H9 (cell line): ENCODE measurements around the gene OR2A12. TPM values are rescaled to one million over a fixed set of nuclear protein-coding genes. Genes with fewer than 3 reads are reported as not detected.

ENCODE experiments used
- DNase-seq: peaks from one replicate; pipeline ENCODE4 v3.0.0-alpha.2; 2017
- H2AFZ ChIP-seq: one replicate; pipeline ENCODE4 v1.6.1; 2013; ENCODE audit warnings: mild to moderate bottlenecking, low read length, control low read depth, moderate library complexity
- H2AK5ac ChIP-seq: 2 replicates; pipeline ENCODE4 v1.6.1; 2013; ENCODE audit warnings: low read length, control low read depth, mixed read lengths; ENCODE audit not compliant: insufficient read length
- H2BK120ac ChIP-seq: one replicate; pipeline ENCODE4 v1.6.1; 2013; ENCODE audit warnings: low read depth, mild to moderate bottlenecking, low read length, control low read depth, inconsistent platforms; ENCODE audit not compliant: poor library complexity, severe bottlenecking
- H2BK12ac ChIP-seq: 2 replicates; pipeline ENCODE4 v1.6.1; 2013; ENCODE audit warnings: low read length, control low read depth, mixed read lengths, low read depth; ENCODE audit not compliant: insufficient read length
- H2BK15ac ChIP-seq: 2 replicates; pipeline ENCODE4 v1.6.1; 2013; ENCODE audit warnings: low read depth, low read length, control low read depth
- H2BK20ac ChIP-seq: one replicate; pipeline ENCODE4 v1.6.1; 2013; ENCODE audit warnings: low read depth, mild to moderate bottlenecking, low read length, control low read depth, inconsistent platforms; ENCODE audit not compliant: poor library complexity, severe bottlenecking
- H2BK5ac ChIP-seq: 2 replicates; pipeline ENCODE4 v1.6.1; 2013; ENCODE audit warnings: low read length, control low read depth, mixed read lengths; ENCODE audit not compliant: insufficient read length
- H3K14ac ChIP-seq: 2 replicates; pipeline ENCODE4 v1.6.1; 2013; ENCODE audit warnings: low read length, control low read depth; ENCODE audit not compliant: insufficient read depth
- H3K18ac ChIP-seq: 2 replicates; pipeline ENCODE4 v1.6.1; 2013; ENCODE audit warnings: low read depth, mild to moderate bottlenecking, mixed read lengths, low read length, control low read depth; ENCODE audit not compliant: insufficient read length
- H3K23ac ChIP-seq: 2 replicates; pipeline ENCODE4 v1.6.1; 2013; ENCODE audit warnings: low read length, control low read depth, mixed read lengths, low read depth; ENCODE audit not compliant: insufficient read length
- H3K23me2 ChIP-seq: 2 replicates; pipeline ENCODE4 v1.6.1; 2013; ENCODE audit warnings: low read depth, mild to moderate bottlenecking, mixed read lengths, low read length, control low read depth; ENCODE audit not compliant: insufficient read length, poor library complexity, severe bottlenecking
- H3K27ac ChIP-seq: 2 replicates; pipeline ENCODE4 v1.5.1; 2013; ENCODE audit warnings: low read length, control low read depth, mixed read lengths, low read depth; ENCODE audit not compliant: insufficient read length
- H3K27me3 ChIP-seq: 2 replicates; pipeline ENCODE4 v1.6.1; 2013; ENCODE audit warnings: low read length, control low read depth, inconsistent platforms; ENCODE audit not compliant: insufficient read depth
- H3K4ac ChIP-seq: 2 replicates; pipeline ENCODE4 v1.6.1; 2013; ENCODE audit warnings: low read depth, mild to moderate bottlenecking, control low read depth, inconsistent platforms, low read length, moderate library complexity
- H3K4me1 ChIP-seq: 2 replicates; pipeline ENCODE4 v1.6.1; 2013; ENCODE audit warnings: low read length, control low read depth, inconsistent platforms; ENCODE audit not compliant: insufficient read depth
- H3K4me2 ChIP-seq: 2 replicates; pipeline ENCODE4 v1.6.1; 2013; ENCODE audit warnings: low read length, control low read depth, mixed read lengths; ENCODE audit not compliant: insufficient read length, insufficient read depth
- H3K56ac ChIP-seq: 2 replicates; pipeline ENCODE4 v1.6.1; 2013; ENCODE audit warnings: low read depth, mild to moderate bottlenecking, mixed read lengths, low read length, control low read depth; ENCODE audit not compliant: insufficient read length
- H3K79me1 ChIP-seq: 2 replicates; pipeline ENCODE4 v1.6.1; 2013; ENCODE audit warnings: low read depth, mild to moderate bottlenecking, moderate library complexity, low read length, control low read depth, inconsistent platforms; ENCODE audit not compliant: insufficient read depth, poor library complexity, severe bottlenecking
- H3K79me2 ChIP-seq: 2 replicates; pipeline ENCODE4 v1.6.1; 2013; ENCODE audit warnings: low read length, control low read depth, inconsistent platforms; ENCODE audit not compliant: insufficient read depth
- H3K9ac ChIP-seq: 2 replicates; pipeline ENCODE4 v1.6.1; 2013; ENCODE audit warnings: low read length, control low read depth, mixed read lengths; ENCODE audit not compliant: insufficient read length; ENCODE audit errors: extremely low read depth
- H3K9me3 ChIP-seq: one replicate; pipeline ENCODE4 v1.6.1; 2013; ENCODE audit warnings: low read depth, low read length, inconsistent platforms; ENCODE audit not compliant: control insufficient read depth
- H3T11ph ChIP-seq: one replicate; pipeline ENCODE4 v1.6.1; 2013; ENCODE audit warnings: mild to moderate bottlenecking, low read length, control low read depth, inconsistent platforms
- H4K20me1 ChIP-seq: one replicate; pipeline ENCODE4 v1.6.1; 2013; ENCODE audit not compliant: control insufficient read depth, insufficient read length, insufficient read depth
- H4K5ac ChIP-seq: 2 replicates; pipeline ENCODE4 v1.6.1; 2013; ENCODE audit warnings: low read depth, mild to moderate bottlenecking, mixed read lengths, low read length, control low read depth; ENCODE audit not compliant: insufficient read length
- H4K8ac ChIP-seq: replicated peaks from 2 replicates; pipeline ENCODE4 v1.6.1; 2013; ENCODE audit warnings: low read length, control low read depth, mixed read lengths, low read depth; ENCODE audit not compliant: insufficient read length
- H4K91ac ChIP-seq: 2 replicates; pipeline ENCODE4 v1.6.1; 2013; ENCODE audit warnings: low read depth, mild to moderate bottlenecking, moderate library complexity, mixed read lengths, low read length, control low read depth; ENCODE audit not compliant: insufficient read length
- H3K27ac Mint-ChIP-seq, 3 experiments: 2 replicates in 2 of 3; 3 replicates in 1 of 3; pipeline ENCODE4 v1.8.0; 2020 to 2021; ENCODE audit warnings: mixed read lengths in 3 of 3, mild to moderate bottlenecking in 1 of 3, moderate library complexity in 1 of 3
- H3K27me3 Mint-ChIP-seq: 2 replicates; pipeline ENCODE4 v1.8.0; 2021; ENCODE audit warnings: low read depth, mild to moderate bottlenecking, moderate library complexity, mixed read lengths
- H3K36me3 Mint-ChIP-seq, 3 experiments: 2 replicates in 2 of 3; 3 replicates in 1 of 3; pipeline ENCODE4 v1.8.0; 2020 to 2021; ENCODE audit warnings: low read depth in 3 of 3, mixed read lengths in 3 of 3; ENCODE audit not compliant: insufficient read depth in 1 of 3
- H3K4me1 Mint-ChIP-seq, 2 experiments: 2 replicates each; pipeline ENCODE4 v1.8.0; 2020; ENCODE audit warnings: mixed read lengths in 2 of 2
- H3K4me3 Mint-ChIP-seq, 2 experiments: 2 replicates in 1 of 2; 3 replicates in 1 of 2; pipeline ENCODE4 v1.8.0; 2020 to 2021; ENCODE audit warnings: mild to moderate bottlenecking in 2 of 2, mixed read lengths in 2 of 2, moderate library complexity in 1 of 2
- H3K9me3 Mint-ChIP-seq, 2 experiments: 2 replicates in 1 of 2; 3 replicates in 1 of 2; pipeline ENCODE4 v1.8.0; 2020; ENCODE audit warnings: mild to moderate bottlenecking in 2 of 2, mixed read lengths in 2 of 2, moderate library complexity in 1 of 2
- CTCF ChIP-seq: fragments of 200-600 bp; sonication (generic); conservative IDR thresholded peaks from 3 replicates; pipeline ENCODE4 v1.8.0; 2021; ENCODE audit warnings: antibody characterized with exemption, mild to moderate bottlenecking
- WGBS: extraction: QIAGEN DNeasy Blood & Tissue Kit; methylation state at CpG from one replicate; pipeline ENCODE4 v1.1.7; 2013; ENCODE audit warnings: missing lambda C conversion rate, low lambda C conversion rate, mixed read lengths; ENCODE audit not compliant: insufficient read length; ENCODE audit errors: extremely low coverage; 5-methylcytosine and 5-hydroxymethylcytosine counted together
- total RNA-seq: library from RNA; stranded (reverse); gene quantifications from 2 replicates; pipeline ENCODE4 v1.2.1, GENCODE V29; 2021

OR2A12 gene
- total RNA-seq, 1 experiment from 2014 or later, result not detected

GRCh38 chr7:144109283-144109682 is 23.2 kb downstream of the OR2A12 start, which contains the start of gene OR2A2:
Gene OR2A2 (plus strand): TSS chr7:144109583. CDS start chr7:144109583, 0 bp downstream.
- no peak within 1 kb of the TSS for H4K91ac ChIP-seq
- H2BK5ac ChIP-seq, result no peak within 1 kb of the TSS
- no peak for TF ChIP-seq CTCF
- H3K79me1 ChIP-seq, result no peaks in the 10 kb centered on the region
- no peaks in the 10 kb centered on the region for H3K27me3 ChIP-seq
- H2BK120ac ChIP-seq, result no peak within 1 kb of the TSS
- no CpG with 5 or more reads among the region's 2 CpGs for WGBS
- Mint-ChIP-seq H3K27me3 (no peaks in the 10 kb centered on the region; the same call in 1 of the 2 replicates), H3K36me3 (no peaks in the 10 kb centered on the region), H3K27ac (no peak within 1 kb of the TSS), H3K4me1 (no peaks in the 10 kb centered on the region), H3K4me3 (no peak within 1 kb of the TSS), H3K9me3 (no peaks in the 10 kb centered on the region)
- H2BK12ac ChIP-seq, result no peak within 1 kb of the TSS
- no peak within 1 kb of the TSS for H2AK5ac ChIP-seq
- no peak within 1 kb of the TSS for H4K8ac ChIP-seq
- no peak within 1 kb of the TSS for H3K27ac ChIP-seq
- no peak within 1 kb of the TSS for H3K23ac ChIP-seq
- no peaks in the 10 kb centered on the region for H4K20me1 ChIP-seq
- H2BK20ac ChIP-seq, result no peak within 1 kb of the TSS
- H3K79me2 ChIP-seq, result no peaks in the 10 kb centered on the region
- no peak within 1 kb of the TSS for H2BK15ac ChIP-seq
- no peak within 1 kb of the TSS for H3K18ac ChIP-seq
- no peak within 1 kb of the TSS for H3K4me2 ChIP-seq
- no peaks in the 10 kb centered on the region for H3K9me3 ChIP-seq
- H3K9ac ChIP-seq, result no peak within 1 kb of the TSS
- H2AFZ ChIP-seq, result no peak within 1 kb of the TSS
- H3K4ac ChIP-seq, result no peak within 1 kb of the TSS
- no peak for DNase-seq
- no peak within 1 kb of the TSS for H3K14ac ChIP-seq
- H4K5ac ChIP-seq, result no peak within 1 kb of the TSS
- no peak within 1 kb of the TSS for H3T11ph ChIP-seq
- H3K4me1 ChIP-seq, result no peaks in the 10 kb centered on the region
- no peaks in the 10 kb centered on the region for H3K23me2 ChIP-seq
- no peak within 1 kb of the TSS for H3K56ac ChIP-seq
